ENCODE measurements around the gene ZIC4.

Gene ZIC4

DNA sequence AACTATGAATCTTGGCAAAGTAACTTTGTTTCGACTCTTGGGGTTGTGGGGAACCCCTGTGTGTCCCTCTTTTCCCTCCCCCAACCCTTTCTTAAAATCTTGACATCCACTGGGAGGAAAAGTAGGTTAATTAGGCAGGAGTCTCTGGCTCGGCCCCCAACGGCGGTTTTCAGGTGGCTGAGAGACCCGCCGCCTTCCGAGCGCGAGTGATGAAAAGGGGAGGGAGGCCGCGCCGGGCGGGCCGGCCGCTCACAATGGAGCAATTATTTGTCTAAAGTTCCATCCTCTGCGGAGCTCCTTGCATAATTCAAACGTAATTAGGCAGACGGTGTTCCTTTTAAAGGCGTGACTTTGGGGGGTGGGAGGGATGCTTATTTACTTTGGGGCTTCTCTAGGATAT, 51.7 kb downstream of the ZIC4 start:
- no peak for TF ChIP-seq REST (IDR thresholded peaks at IDR 0.05; ENCODE audit: insufficient read depth in 1 of 2, low read depth in 2 of 2, low read length in 2 of 2)
- no peak for TF ChIP-seq FOXP2 (optimal IDR thresholded peaks at IDR 0.05; ENCODE audit: borderline replicate concordance, extremely low read depth, extremely low read length, insufficient read depth)
- TF ChIP-seq SIN3A (IDR thresholded peaks at IDR 0.05; ENCODE audit: borderline replicate concordance, insufficient read depth, low read length), result no peak
- TF ChIP-seq TAF1 (IDR thresholded peaks at IDR 0.05; ENCODE audit: borderline replicate concordance, insufficient read depth, low read length), result no peak
- no peak for TF ChIP-seq POLR2AphosphoS5 (IDR thresholded peaks at IDR 0.05; ENCODE audit: low read depth, low read length)

GRCh38 chr3:147351301-147351700, 55.0 kb downstream of the ZIC4 start:
- TF ChIP-seq POLR2AphosphoS5 (IDR thresholded peaks at IDR 0.05; ENCODE audit: low read depth, low read length), result no peak
- TF ChIP-seq FOXP2 (optimal IDR thresholded peaks at IDR 0.05; ENCODE audit: borderline replicate concordance, extremely low read depth, extremely low read length, insufficient read depth), result no peak
- no peak for TF ChIP-seq SIN3A (IDR thresholded peaks at IDR 0.05; ENCODE audit: borderline replicate concordance, insufficient read depth, low read length)

- no peak for TF ChIP-seq TAF1 (IDR thresholded peaks at IDR 0.05; ENCODE audit: borderline replicate concordance, insufficient read depth, low read length)
- TF ChIP-seq FOXP2 (optimal IDR thresholded peaks at IDR 0.05; ENCODE audit: borderline replicate concordance, extremely low read depth, extremely low read length, insufficient read depth), result no peak
- TF ChIP-seq SIN3A (IDR thresholded peaks at IDR 0.05; ENCODE audit: borderline replicate concordance, insufficient read depth, low read length), result no peak
- TF ChIP-seq POLR2AphosphoS5 (IDR thresholded peaks at IDR 0.05; ENCODE audit: low read depth, low read length), result no peak
- TF ChIP-seq REST (IDR thresholded peaks at IDR 0.05; ENCODE audit: insufficient read depth in 1 of 2, low read depth in 2 of 2, low read length in 2 of 2), result no peak
Measured at GRCh38 chr3:147348976-147349375, 57.4 kb downstream of the ZIC4 start.

GRCh38 chr3:147343926-147344325, 62.4 kb downstream of the ZIC4 start:
- no peak for TF ChIP-seq REST (IDR thresholded peaks at IDR 0.05; ENCODE audit: insufficient read depth in 1 of 2, low read depth in 2 of 2, low read length in 2 of 2)
- no peak for TF ChIP-seq SIN3A (IDR thresholded peaks at IDR 0.05; ENCODE audit: borderline replicate concordance, insufficient read depth, low read length)
- TF ChIP-seq POLR2AphosphoS5 (IDR thresholded peaks at IDR 0.05; ENCODE audit: low read depth, low read length), result no peak
- no peak for TF ChIP-seq TAF1 (IDR thresholded peaks at IDR 0.05; ENCODE audit: borderline replicate concordance, insufficient read depth, low read length)
- TF ChIP-seq FOXP2 (optimal IDR thresholded peaks at IDR 0.05; ENCODE audit: borderline replicate concordance, extremely low read depth, extremely low read length, insufficient read depth), result no peak

- TF ChIP-seq FOXP2 (optimal IDR thresholded peaks at IDR 0.05; ENCODE audit: borderline replicate concordance, extremely low read depth, extremely low read length, insufficient read depth), result no peak
- TF ChIP-seq SIN3A (IDR thresholded peaks at IDR 0.05; ENCODE audit: borderline replicate concordance, insufficient read depth, low read length), result no peak
- TF ChIP-seq REST (IDR thresholded peaks at IDR 0.05; ENCODE audit: insufficient read depth in 1 of 2, low read depth in 2 of 2, low read length in 2 of 2), result no peak
- no peak for TF ChIP-seq POLR2AphosphoS5 (IDR thresholded peaks at IDR 0.05; ENCODE audit: low read depth, low read length)
- no peak for TF ChIP-seq TAF1 (IDR thresholded peaks at IDR 0.05; ENCODE audit: borderline replicate concordance, insufficient read depth, low read length)
Measured at GRCh38 chr3:147341727-147342126, 64.6 kb downstream of the ZIC4 start.
